Measurements from ENCODE around the gene PPT1.

Gene PPT1

GRCh38 chr1:40023379-40023944 lies 73.6 kb downstream of the PPT1 start:
- DNase-seq (ENCODE audit: extremely low read depth, low read depth), result no peak
- TF ChIP-seq CTCF (IDR thresholded peaks at IDR 0.05; ENCODE audit: low read depth, low read length), result no peak

Data from AG09319 (cell line).